NCI-H2196 treated with DMSO at 0.1 percent for 48 hours (cell line): ENCODE data around the gene LATS2.

Experiments used
- DNase-seq: peaks from one replicate; lab custom pipeline; 2025; ENCODE audit not compliant: unreplicated experiment; lab: John Stamatoyannopoulos, UW

The LATS2 gene

DNA sequence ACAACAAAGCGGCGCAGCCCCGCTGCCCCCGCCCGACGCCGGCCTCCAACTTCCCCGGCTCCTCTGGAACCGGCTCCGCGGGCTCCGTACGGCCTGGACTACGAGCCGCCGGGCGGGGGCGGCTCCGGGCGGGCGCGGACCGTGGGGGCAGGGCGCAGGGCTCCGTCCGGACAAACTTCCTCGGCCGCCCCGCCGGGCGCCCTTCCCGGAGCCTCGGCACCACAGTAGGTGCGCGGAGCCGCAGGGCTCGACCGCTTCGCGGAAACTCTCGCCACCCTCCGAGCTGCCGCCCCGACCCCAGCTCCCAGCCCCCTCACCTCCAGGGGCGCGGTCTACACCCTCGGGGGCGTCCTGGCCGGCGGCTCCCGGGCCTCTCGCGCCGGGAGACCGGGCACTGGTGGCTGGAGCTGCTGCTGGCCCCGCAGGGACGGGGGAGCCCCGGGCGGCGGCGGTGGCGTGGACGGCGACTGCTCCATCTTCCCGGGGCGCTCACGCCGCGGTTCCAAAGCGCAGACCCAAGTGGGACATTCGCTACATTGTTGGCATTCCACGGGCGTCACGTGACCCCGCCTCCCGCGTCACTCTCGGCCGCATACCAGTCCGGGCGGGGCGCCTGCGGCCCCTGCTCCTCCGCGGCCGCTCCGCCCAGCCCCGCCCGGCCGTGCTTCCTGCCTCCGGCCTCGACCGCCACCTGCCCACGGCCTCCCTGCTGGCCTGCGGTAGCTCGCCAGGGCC lies at the start of gene LATS2:
LATS2 (minus strand) TSS at position 558 of the 735 bp plus-strand sequence. CDS start 15,560 bp downstream, outside the sequence.
- DNase-seq, result peak; percentile 30

DNA sequence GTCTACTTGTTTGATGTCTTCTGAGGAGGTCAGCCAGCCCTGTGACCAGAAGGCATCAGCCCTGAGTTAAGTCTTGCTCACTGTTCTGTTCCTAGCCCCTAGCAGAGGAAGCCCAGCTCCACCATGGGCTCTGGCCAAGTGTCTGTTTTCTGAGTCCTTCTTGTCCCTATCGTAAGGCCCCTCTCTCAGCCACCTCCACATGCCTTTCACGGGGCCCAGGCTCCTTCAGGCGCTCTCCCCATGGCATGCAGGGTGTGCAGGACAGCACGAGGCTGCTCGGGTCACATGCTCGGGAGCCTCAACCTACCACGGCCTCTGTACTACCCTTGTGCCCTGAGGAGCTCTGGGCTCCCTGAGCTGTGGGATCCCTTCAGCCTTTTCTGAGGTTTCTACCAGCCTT lies 47.8 kb upstream of the LATS2 start:
- DNase-seq, result no peak

DNA sequence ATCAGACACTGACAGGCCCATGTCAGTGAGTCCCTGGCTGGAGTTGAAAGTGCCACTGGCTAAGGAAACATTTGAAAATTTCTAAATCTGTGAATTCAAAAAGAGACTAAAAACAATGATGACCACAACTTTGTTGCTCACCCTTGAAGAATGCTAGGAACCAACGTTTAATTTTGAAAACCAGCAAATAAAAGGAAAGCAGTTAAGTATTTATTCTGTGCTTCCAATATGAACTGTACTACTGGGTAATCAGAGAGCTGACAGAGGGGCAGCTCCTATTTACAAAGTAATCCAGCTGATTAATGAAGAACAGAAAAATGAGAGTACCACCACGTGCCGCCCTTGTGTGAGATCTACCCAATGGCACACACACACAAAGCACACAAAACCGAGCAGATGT lies 44.7 kb upstream of the LATS2 start:
- DNase-seq, result no peak

GRCh38 chr13:21104199-21105019 lies 43.0 kb upstream of the LATS2 start:
- DNase-seq, result no peak

DNA sequence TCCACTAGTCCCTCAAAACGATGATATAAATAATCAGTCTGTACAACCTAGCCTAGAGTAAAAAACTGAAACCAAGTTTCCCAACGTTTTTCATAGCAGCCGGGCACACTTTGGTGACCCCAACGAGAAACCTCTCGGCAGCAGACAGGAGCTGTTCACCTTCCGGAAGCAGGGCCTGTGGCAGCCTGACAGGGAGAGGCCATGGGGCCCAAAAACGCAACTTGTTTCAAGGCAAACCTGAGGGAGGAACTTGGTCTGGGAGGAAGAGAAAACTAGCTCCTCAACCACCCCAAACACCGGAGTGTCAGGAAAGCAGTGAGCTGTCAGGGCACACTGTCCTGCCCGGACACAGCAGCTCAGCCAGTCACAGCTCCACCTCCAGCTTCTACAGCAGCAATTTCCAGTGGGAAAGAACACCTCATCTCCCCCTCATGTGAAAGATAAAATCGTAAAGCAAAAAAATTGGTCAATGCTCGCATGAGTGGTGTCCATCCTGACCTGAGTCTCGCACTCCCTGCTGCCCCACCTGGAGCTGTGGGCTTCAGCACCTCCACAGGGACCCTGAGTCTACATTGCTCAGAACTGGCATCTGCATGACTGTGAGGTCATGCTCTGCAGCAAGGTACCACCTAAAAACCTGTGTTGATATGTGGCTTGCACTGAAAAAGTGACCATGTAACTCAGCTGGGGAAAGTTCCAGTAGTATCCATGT lies 40.6 kb upstream of the LATS2 start:
- DNase-seq, result no peak

- DNase-seq, result no peak
Measured at GRCh38 chr13:21100994-21101757, 39.8 kb upstream of the LATS2 start.

DNA sequence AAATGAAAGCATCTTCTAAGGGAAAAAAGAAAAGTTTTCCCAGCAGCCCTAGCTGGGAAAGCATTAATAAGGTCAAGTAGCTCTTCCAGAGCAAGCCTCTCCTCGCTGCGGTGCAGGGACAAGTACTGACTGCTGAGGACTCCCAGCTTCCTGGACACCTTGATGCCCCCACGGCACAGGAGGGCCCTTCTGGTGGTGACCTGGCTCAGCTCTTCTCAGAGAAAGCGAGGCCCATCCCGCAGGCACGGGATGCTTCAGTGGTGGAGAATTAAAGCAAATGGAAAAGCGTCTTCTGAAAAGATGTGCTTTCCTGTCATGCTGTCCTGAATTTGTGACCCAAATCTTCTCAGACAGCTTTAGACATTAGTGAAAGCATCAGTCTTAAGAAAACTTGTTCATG lies 38.8 kb upstream of the LATS2 start:
- DNase-seq, result no peak

GRCh38 chr13:21095311-21095710 lies 33.9 kb upstream of the LATS2 start:
- no peak for DNase-seq

- no peak for DNase-seq
Measured at GRCh38 chr13:21089830-21090229, 28.4 kb upstream of the LATS2 start.

GRCh38 chr13:21088534-21088933 lies 27.1 kb upstream of the LATS2 start:
- no peak for DNase-seq

DNA sequence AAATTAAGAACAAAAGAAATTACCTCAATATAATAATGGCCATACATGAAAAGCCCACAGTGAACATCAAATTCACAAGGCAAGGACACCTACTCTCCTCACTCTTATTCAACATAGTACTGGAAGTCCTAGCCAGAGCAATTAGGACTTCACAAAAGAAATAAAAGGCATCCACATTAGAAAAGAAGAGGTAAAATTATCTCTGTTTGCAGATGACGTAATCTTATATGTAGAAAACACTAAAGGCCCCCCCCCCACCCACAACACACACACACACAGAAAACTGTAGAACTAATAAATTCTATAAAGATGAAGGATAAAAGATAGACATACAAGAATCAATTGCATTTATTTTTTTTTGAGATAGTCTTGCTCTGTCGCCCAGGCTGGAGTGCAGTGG lies 25.5 kb upstream of the LATS2 start:
- DNase-seq, result no peak

DNA sequence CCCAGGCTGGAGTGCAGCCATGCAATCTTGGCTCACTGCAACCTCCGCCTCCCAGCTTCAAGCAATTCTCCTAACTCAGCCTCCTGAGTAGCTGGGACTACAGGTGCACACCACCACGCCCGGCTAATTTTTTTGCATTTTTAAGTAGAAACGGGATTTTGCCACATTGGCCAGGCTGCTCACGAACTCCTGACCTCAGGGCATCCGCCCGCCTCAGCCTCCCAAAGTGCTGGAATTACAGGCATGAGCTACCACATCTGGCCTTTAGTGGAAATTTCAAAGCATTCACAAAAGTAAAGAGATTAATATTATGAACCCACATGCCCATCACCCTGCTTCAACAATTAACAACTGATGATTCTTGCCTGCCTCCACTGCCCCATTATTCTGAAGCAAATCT lies 20.5 kb upstream of the LATS2 start:
- no peak for DNase-seq

- no peak for DNase-seq
Measured at GRCh38 chr13:21080593-21080891, 19.2 kb upstream of the LATS2 start.

DNA sequence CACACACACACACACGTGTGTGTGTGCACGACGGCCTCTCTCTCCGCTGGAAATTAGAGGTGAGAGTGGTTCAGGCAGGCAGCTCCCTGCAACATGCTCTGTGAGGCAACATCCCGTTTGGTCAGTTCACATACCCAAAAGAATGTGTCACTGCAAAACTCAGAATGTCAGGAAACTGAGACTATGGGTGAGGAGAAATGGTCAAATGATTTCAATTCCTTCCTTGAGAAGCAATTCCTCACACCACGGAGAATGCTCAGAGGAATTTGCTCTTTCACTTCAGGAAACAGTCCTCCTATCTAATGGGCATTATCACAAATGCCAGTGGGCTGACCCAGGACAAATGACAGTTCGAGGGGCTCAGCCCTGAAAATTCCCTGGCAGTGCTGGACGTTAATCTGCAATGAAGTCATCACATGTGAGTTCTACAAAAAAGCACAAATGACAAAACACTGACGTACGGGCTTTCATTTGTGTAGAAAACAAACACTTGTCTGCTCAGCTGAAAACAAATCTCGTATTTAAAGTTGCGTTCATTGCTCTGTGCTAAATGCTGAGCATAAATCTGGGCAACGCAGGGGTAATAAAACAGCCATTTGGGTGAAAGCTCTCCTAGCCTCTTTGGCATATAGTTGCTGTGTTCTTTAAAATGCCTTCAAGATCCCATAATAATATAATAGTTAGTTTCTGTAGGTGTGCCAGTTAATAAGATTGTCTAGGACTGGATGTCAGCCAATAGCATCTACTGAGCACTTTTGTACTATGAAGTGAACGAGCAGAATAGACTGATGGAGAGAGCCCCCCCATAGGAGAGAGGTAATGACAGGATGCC lies 18.6 kb upstream of the LATS2 start:
- DNase-seq, result no peak

- no peak for DNase-seq
Measured at GRCh38 chr13:21079221-21079620, 17.8 kb upstream of the LATS2 start.

GRCh38 chr13:21078501-21078900 lies 17.1 kb upstream of the LATS2 start:
- no peak for DNase-seq

GRCh38 chr13:21077788-21078353 lies 16.5 kb upstream of the LATS2 start:
- no peak for DNase-seq

DNA sequence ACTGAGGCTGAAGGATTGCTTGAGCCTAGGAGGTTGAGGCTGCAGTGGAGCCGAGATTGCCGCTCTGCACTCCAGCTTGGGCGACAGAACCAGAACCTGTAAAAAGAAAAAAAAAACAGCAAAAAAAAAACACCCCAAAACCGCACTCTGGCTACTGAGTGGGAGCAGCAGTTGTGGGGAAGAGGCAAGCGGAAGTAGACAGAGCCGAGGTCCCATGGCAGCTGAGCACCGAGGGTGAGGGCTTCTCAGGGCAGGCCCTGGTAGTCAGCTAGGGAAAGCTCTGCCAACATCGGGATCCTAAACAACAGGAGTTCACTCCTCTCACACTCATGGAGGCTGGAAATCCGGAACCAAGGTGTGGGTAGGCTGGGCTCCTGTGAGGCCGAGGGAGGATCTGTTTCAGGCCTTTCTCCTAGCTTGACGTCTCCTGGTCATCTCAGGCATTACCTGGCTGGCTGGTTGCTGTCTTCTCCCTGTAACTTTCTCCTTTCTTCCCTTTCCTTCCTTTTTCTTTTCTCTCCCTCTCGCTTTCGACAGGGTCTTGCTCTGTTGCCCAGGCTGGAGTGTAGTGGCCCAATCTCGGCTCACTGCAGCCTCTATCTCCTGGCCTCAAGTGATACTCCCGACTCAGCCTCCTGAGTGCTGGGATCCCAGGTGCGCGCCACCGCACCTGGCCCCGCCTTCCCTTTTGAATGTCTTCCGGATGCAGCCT lies 15.8 kb upstream of the LATS2 start:
- no peak for DNase-seq

GRCh38 chr13:21076253-21076652 lies 14.9 kb upstream of the LATS2 start:
- no peak for DNase-seq
